ENCODE results near the gene ZNF324. TPM values are rescaled to one million over a fixed set of nuclear protein-coding genes. Genes with fewer than 3 reads are reported as not detected.

Gene ZNF324
- total and polyA plus RNA-seq, 2 of the 13 experiments (the other 11 are each of a cell fraction or from before 2014, with no cell fraction given), result 1.1 to 4.7 TPM

DNA sequence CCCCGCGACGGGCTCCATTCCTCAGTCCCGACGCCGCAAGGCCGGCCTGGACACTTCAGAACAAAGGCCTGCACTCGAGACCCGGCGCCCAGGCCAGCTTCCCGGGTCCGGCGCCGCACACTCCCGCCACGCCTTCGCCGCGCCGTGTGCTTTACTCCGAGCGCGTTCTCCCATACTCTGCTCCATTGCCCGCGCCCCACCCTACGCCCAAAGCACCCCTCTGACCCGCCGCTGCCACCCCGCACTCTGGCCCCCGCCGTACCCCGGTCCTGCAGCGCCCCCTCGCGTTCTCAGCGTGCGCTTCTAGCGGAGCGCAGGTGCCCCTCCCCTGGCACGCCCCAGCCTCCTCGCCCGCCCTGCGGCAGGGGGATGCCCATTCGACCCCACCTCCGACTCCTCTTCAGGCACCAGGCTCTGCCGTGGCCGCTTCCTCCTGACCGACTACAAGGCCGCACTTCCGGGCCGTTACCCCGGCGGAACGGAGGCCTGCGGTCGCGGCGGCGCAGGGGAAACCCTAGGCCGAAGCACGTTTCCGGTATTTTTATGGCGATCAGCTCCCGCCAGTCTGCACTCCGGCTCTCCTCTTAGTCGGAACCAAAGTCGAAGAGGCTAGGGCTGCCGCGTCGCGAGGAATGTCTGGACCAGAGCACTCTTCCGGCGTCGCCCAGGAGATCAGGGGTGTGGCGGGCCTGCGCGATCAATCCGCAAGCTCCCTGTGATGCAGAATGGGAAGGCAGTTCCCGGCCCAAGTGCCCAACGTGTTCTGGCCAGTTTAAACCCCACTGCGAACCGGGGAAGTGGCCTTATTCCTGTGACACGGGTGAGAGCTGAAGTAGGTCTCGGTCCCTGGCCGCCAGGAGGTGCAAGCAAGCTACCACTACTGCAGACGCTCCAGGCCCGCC lies 52.7 kb downstream of the ZNF324 start, which contains the start of gene ZBTB45 (continued):
- TF ChIP-seq THAP11 (CRISPR knock-in tag; IDR thresholded peaks at IDR 0.05), result peak; percentile 98
- no peak for TF ChIP-seq PLRG1 (conservative IDR thresholded peaks at IDR 0.05)
- TF ChIP-seq ZBTB3 (CRISPR knock-in tag; IDR thresholded peaks at IDR 0.05; ENCODE audit: borderline replicate concordance, low read depth), result peak; percentile 95
- peak; percentile 91 for TF ChIP-seq RXRA (CRISPR knock-in tag; IDR thresholded peaks at IDR 0.05)
- TF ChIP-seq ZEB1 (IDR thresholded peaks at IDR 0.05; ENCODE audit: insufficient replicate concordance, low read depth), result no peak
- TF ChIP-seq CREM (IDR thresholded peaks at IDR 0.05), result peak; percentile 92
- peak; percentile 51; the same call in 1 of the 2 replicates for TF ChIP-seq CREM (CRISPR knock-in tag; IDR thresholded peaks at IDR 0.05)
- no peak for TF ChIP-seq ZNF329 (CRISPR knock-in tag; IDR thresholded peaks at IDR 0.05; ENCODE audit: low read depth)
- peak; percentile 55 for TF ChIP-seq PTBP1 (IDR thresholded peaks at IDR 0.05; ENCODE audit: low read depth, low read length, poor library complexity, severe bottlenecking)
- TF ChIP-seq CBFB (CRISPR knock-in tag; IDR thresholded peaks at IDR 0.05), result peak; percentile 98
- 0 out of 2 replicates have a peak, but pooled peaks have one; percentile 46 for TF ChIP-seq ONECUT2 (CRISPR knock-in tag; IDR thresholded peaks at IDR 0.05)
- peak; percentile 89 for TF ChIP-seq DMAP1 (CRISPR knock-in tag; IDR thresholded peaks at IDR 0.05)
- TF ChIP-seq, protein P1, sequence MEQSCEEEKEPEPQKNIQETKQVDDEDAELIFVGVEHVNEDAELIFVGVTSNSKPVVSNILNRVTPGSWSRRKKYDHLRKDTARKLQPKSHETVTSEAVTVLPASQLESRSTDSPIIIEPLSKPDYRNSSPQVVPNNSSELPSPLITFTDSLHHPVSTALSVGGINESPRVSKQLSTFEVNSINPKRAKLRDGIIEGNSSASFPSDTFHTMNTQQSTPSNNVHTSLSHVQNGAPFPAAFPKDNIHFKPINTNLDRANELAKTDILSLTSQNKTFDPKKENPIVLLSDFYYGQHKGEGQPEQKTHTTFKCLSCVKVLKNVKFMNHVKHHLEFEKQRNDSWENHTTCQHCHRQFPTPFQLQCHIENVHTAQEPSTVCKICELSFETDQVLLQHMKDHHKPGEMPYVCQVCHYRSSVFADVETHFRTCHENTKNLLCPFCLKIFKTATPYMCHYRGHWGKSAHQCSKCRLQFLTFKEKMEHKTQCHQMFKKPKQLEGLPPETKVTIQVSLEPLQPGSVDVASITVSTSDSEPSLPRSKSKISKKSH (CRISPR knock-in tag; IDR thresholded peaks at IDR 0.05; ENCODE audit: borderline replicate concordance), result peak; percentile 48; the same call in 1 of the 2 replicates
- TF ChIP-seq ZNF17 (CRISPR knock-in tag; IDR thresholded peaks at IDR 0.05), result no peak
- TF ChIP-seq, protein P2, sequence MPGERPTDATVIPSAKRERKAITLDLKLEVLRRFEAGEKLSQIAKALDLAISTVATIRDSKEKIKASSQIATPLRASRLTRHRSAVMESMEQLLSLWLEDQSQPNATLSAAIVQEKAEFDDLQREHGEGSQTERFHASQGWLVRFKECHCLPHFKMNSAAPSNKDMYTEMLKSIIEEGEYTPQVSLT (CRISPR knock-in tag; IDR thresholded peaks at IDR 0.05; ENCODE audit: borderline replicate concordance, low read depth), result no peak; the same call in 1 of the 2 replicates
- peak; percentile 18; the same call in 1 of the 2 replicates for TF ChIP-seq ZNF749 (CRISPR knock-in tag; IDR thresholded peaks at IDR 0.05; ENCODE audit: borderline replicate concordance)
- TF ChIP-seq SALL1 (CRISPR knock-in tag; IDR thresholded peaks at IDR 0.05), result peak; percentile 87
- TF ChIP-seq ZNF75D (CRISPR knock-in tag; IDR thresholded peaks at IDR 0.05; ENCODE audit: borderline replicate concordance), result peak; percentile 69; the same call in 1 of the 2 replicates
- TF ChIP-seq NFE2L1 (CRISPR knock-in tag; IDR thresholded peaks at IDR 0.05; ENCODE audit: borderline replicate concordance), result peak; percentile 70; the same call in 1 of the 2 replicates
- TF ChIP-seq, protein P3, sequence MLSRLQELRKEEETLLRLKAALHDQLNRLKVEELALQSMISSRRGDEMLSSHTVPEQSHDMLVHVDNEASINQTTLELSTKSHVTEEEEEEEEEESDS (CRISPR knock-in tag; IDR thresholded peaks at IDR 0.05; ENCODE audit: borderline replicate concordance), result no peak
- peak; percentile 98 for TF ChIP-seq ZC3H13 (CRISPR knock-in tag; IDR thresholded peaks at IDR 0.05)
- no peak for TF ChIP-seq ZFAT (CRISPR knock-in tag; conservative IDR thresholded peaks at IDR 0.05)
- TF ChIP-seq, protein P4, sequence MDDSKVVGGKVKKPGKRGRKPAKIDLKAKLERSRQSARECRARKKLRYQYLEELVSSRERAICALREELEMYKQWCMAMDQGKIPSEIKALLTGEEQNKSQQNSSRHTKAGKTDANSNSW (CRISPR knock-in tag; IDR thresholded peaks at IDR 0.05; ENCODE audit: borderline replicate concordance), result peak; percentile 89; the same call in 1 of the 2 replicates
- peak; percentile 97; the same call in 1 of the 2 replicates for TF ChIP-seq ZBTB7A (CRISPR knock-in tag; IDR thresholded peaks at IDR 0.05)
- TF ChIP-seq ZNF660 (CRISPR knock-in tag; IDR thresholded peaks at IDR 0.05; ENCODE audit: borderline replicate concordance, low read depth), result no peak; the same call in 1 of the 2 replicates
- peak; percentile 94; the same call in 1 of the 2 replicates for TF ChIP-seq ZNF569 (CRISPR knock-in tag; IDR thresholded peaks at IDR 0.05; ENCODE audit: borderline replicate concordance)
